ENCODE data around the gene CMSS1.

DNA sequence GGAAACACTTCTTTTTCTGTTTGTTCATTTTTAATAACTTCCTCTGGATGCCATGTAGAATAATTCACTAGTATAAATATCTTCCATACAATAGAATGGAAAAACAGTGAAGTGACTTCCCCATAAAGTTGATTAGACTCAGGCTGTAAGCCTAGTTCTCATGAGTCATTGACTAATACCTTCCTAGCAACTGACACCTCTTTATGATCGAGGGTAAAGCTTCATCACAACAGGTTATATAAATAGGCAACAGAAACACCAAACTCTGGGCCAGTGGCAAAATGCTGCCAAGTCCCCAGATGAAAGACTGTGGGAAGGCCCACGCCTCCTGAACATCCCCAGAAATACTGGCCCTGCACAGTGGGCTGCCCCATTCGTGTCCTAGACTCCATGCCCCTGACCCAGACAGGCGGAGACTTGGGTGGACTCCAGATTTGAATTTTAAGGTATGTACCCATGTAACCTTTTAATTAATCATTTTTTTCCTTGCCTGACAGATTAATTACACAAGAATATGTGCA, 371.8 kb downstream of the CMSS1 start:
- TF ChIP-seq, protein P1, sequence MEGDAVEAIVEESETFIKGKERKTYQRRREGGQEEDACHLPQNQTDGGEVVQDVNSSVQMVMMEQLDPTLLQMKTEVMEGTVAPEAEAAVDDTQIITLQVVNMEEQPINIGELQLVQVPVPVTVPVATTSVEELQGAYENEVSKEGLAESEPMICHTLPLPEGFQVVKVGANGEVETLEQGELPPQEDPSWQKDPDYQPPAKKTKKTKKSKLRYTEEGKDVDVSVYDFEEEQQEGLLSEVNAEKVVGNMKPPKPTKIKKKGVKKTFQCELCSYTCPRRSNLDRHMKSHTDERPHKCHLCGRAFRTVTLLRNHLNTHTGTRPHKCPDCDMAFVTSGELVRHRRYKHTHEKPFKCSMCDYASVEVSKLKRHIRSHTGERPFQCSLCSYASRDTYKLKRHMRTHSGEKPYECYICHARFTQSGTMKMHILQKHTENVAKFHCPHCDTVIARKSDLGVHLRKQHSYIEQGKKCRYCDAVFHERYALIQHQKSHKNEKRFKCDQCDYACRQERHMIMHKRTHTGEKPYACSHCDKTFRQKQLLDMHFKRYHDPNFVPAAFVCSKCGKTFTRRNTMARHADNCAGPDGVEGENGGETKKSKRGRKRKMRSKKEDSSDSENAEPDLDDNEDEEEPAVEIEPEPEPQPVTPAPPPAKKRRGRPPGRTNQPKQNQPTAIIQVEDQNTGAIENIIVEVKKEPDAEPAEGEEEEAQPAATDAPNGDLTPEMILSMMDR (conservative IDR thresholded peaks at IDR 0.05; ENCODE audit: low read length): no peak
- TF ChIP-seq EZH2phosphoT487 (IDR thresholded peaks at IDR 0.05; ENCODE audit: borderline replicate concordance): no peak

Measured in Loucy (cell line).